ENCODE data around the gene GEMIN7.
A peak's percentile ranks its signal among the peaks of the same experiment; 100 is the strongest.
"Not testable (repeated sequence)": the region's sequence is repeated elsewhere in the genome, so short reads cannot be mapped to it uniquely, and the experiment has no call there.

GEMIN7 gene

GRCh38 chr19:45115809-45116615, 37.0 kb downstream of the GEMIN7 start:
- no peak overlapping the region for H3K27ac ChIP-seq
- H3K36me3 ChIP-seq, result no peaks in the 10 kb centered on the region; the same call in none of the 2 replicates
- H3K4me3 ChIP-seq (ENCODE audit: low read depth, low read length), result no peak overlapping the region
- no peak for DNase-seq
- TF ChIP-seq CTCF (IDR thresholded peaks at IDR 0.05; ENCODE audit: low read depth, low read length), result no peak
- no peaks in the 10 kb centered on the region for H3K9me3 ChIP-seq (ENCODE audit: severe bottlenecking)
- H3K27me3 ChIP-seq (ENCODE audit: insufficient read depth, low read depth, severe bottlenecking), result no peaks in the 10 kb centered on the region

- peak; percentile 78 for DNase-seq
- H3K27me3 ChIP-seq (ENCODE audit: insufficient read depth, low read depth, severe bottlenecking), result no peaks in the 10 kb centered on the region
- peak overlapping the region; percentile 45; the same call in 1 of the 2 replicates for H3K27ac ChIP-seq
- no peaks in the 10 kb centered on the region for H3K9me3 ChIP-seq (ENCODE audit: severe bottlenecking)
- no peak overlapping the region for H3K4me3 ChIP-seq (ENCODE audit: low read depth, low read length)
- no peak for TF ChIP-seq CTCF (IDR thresholded peaks at IDR 0.05; ENCODE audit: low read depth, low read length)
- H3K36me3 ChIP-seq, result no peaks in the 10 kb centered on the region; the same call in none of the 2 replicates
These were observed 38.1 kb downstream of the GEMIN7 start for GRCh38 chr19:45117167-45117594.

GRCh38 chr19:45117671-45118070, 38.6 kb downstream of the GEMIN7 start:
- TF ChIP-seq CTCF (IDR thresholded peaks at IDR 0.05; ENCODE audit: low read depth, low read length), result no peak
- DNase-seq, result no peak
- H3K9me3 ChIP-seq (ENCODE audit: severe bottlenecking), result no peaks in the 10 kb centered on the region
- H3K27ac ChIP-seq, result peak overlapping the region; percentile 45; the same call in 1 of the 2 replicates
- H3K4me3 ChIP-seq (ENCODE audit: low read depth, low read length), result no peak overlapping the region
- no peaks in the 10 kb centered on the region for H3K27me3 ChIP-seq (ENCODE audit: insufficient read depth, low read depth, severe bottlenecking)
- no peaks in the 10 kb centered on the region; the same call in none of the 2 replicates for H3K36me3 ChIP-seq

GRCh38 chr19:45118106-45118505, 39.0 kb downstream of the GEMIN7 start:
- no peaks in the 10 kb centered on the region for H3K27me3 ChIP-seq (ENCODE audit: insufficient read depth, low read depth, severe bottlenecking)
- no peaks in the 10 kb centered on the region; the same call in none of the 2 replicates for H3K36me3 ChIP-seq
- H3K4me3 ChIP-seq (ENCODE audit: low read depth, low read length), result no peak overlapping the region
- peak overlapping the region; percentile 45; the same call in 1 of the 2 replicates for H3K27ac ChIP-seq
- no peaks in the 10 kb centered on the region for H3K9me3 ChIP-seq (ENCODE audit: severe bottlenecking)
- no peak for TF ChIP-seq CTCF (IDR thresholded peaks at IDR 0.05; ENCODE audit: low read depth, low read length)
- DNase-seq, result no peak

- H3K27me3 ChIP-seq (ENCODE audit: insufficient read depth, low read depth, severe bottlenecking); H3K9me3 ChIP-seq (ENCODE audit: severe bottlenecking); H3K36me3 ChIP-seq; H3K4me3 ChIP-seq (ENCODE audit: low read depth, low read length); DNase-seq; H3K27ac ChIP-seq: not testable (repeated sequence)
These were observed 39.7 kb downstream of the GEMIN7 start for GRCh38 chr19:45118591-45119355.

- Histone ChIP-seq H3K36me3 (no peaks in the 10 kb centered on the region; the same call in none of the 2 replicates), H3K9me3 (ENCODE audit: severe bottlenecking) (no peaks in the 10 kb centered on the region), H3K4me3 (ENCODE audit: low read depth, low read length) (no peak overlapping the region), H3K27ac (no peak overlapping the region), H3K27me3 (ENCODE audit: insufficient read depth, low read depth, severe bottlenecking) (no peaks in the 10 kb centered on the region)
- DNase-seq, result no peak
- no peak for TF ChIP-seq CTCF (IDR thresholded peaks at IDR 0.05; ENCODE audit: low read depth, low read length)
These were observed 40.5 kb downstream of the GEMIN7 start for GRCh38 chr19:45119582-45119981.
